OCI-LY3 (cell line): ENCODE measurements around the gene SEC16A.
A peak's percentile ranks its signal among the peaks of the same experiment; 100 is the strongest.

Experiments used
- H2AFZ ChIP-seq: fragments of 200-600, 300-600 bp; shearing (Covaris generic); 2 replicates; pipeline ENCODE4 v1.6.0; 2014; ENCODE audit warnings: antibody characterized with exemption, low read depth, low read length
- H3K27ac ChIP-seq: fragments of 200-600, 300-600 bp; sonication (generic); 2 replicates; pipeline ENCODE4 v1.5.1; 2014; ENCODE audit warnings: mild to moderate bottlenecking, low read length, moderate library complexity, mixed read lengths
- H3K27me3 ChIP-seq: fragments of 200-600, 300-600 bp; sonication (generic); 2 replicates; pipeline ENCODE4 v1.6.1; 2014; ENCODE audit warnings: low read depth, low read length, mixed read lengths
- H3K36me3 ChIP-seq: fragments of 200-600, 300-600 bp; sonication (generic); replicated peaks from 2 replicates; pipeline ENCODE3; 2014; ENCODE audit warnings: low read depth, low read length, mixed read lengths
- H3K4me1 ChIP-seq: fragments of 300-600, 200-600 bp; sonication (generic); 2 replicates; pipeline ENCODE4 v1.6.1; 2014; ENCODE audit warnings: low read length, mixed read lengths
- H3K4me2 ChIP-seq: fragments of 200-600, 300-600 bp; sonication (generic); 2 replicates; pipeline ENCODE4 v1.6.1; 2014; ENCODE audit warnings: low read length, mixed read lengths
- H3K4me3 ChIP-seq: fragments of 300-600, 200-600 bp; sonication (generic); 2 replicates; pipeline ENCODE4 v1.5.1; 2014; ENCODE audit warnings: antibody characterized with exemption, mild to moderate bottlenecking, low read length, moderate library complexity
- H3K79me2 ChIP-seq: fragments of 300-600, 200-600 bp; shearing (Covaris generic); 2 replicates; pipeline ENCODE4 v1.6.1; 2014; ENCODE audit warnings: mild to moderate bottlenecking, low read length, mixed read lengths
- H3K9ac ChIP-seq: fragments of 300-600, 200-600 bp; shearing (Covaris generic); 2 replicates; pipeline ENCODE4 v1.6.0; 2014; ENCODE audit warnings: mild to moderate bottlenecking, low read length, moderate library complexity
- H3K9me3 ChIP-seq: fragments of 200-600, 300-600 bp; shearing (Covaris generic); 2 replicates; pipeline ENCODE4 v1.6.1; 2014; ENCODE audit warnings: low read length, mixed read lengths; ENCODE audit not compliant: insufficient read depth
- H4K20me1 ChIP-seq: fragments of 200-600, 300-600 bp; sonication (generic); 2 replicates; pipeline ENCODE4 v1.6.1; 2016; ENCODE audit warnings: low read length, mixed read lengths; ENCODE audit not compliant: insufficient read depth
- CTCF ChIP-seq: fragments of 200-600, 300-600 bp; sonication (generic); IDR thresholded peaks from 2 replicates; pipeline ENCODE4 v1.5.1; 2014; ENCODE audit warnings: antibody characterized with exemption, low read length, low read depth
- EZH2phosphoT487 ChIP-seq: fragments of 200-600 bp; shearing (Covaris generic); IDR thresholded peaks from 2 replicates; pipeline ENCODE4 v1.6.1; 2018; ENCODE audit warnings: antibody characterized with exemption, mixed run types, low read depth

The SEC16A gene

GRCh38 chr9:136439481-136440408 lies 43.1 kb downstream of the SEC16A start, which contains the start of gene INPP5E:
Gene INPP5E, minus strand, starts transcription at chr9:136439845. Its CDS starts 426 bp downstream, at chr9:136439419.
- peaks cover 45% of the 10 kb centered on the region for H3K79me2 ChIP-seq
- H3K27me3 ChIP-seq, result no peaks in the 10 kb centered on the region
- peak within 1 kb of the TSS; percentile 34 for H3K27ac ChIP-seq
- H2AFZ ChIP-seq, result no peak within 1 kb of the TSS
- H3K4me3 ChIP-seq, result peak within 1 kb of the TSS; percentile 90
- peaks cover 14% of the 10 kb centered on the region for H3K4me1 ChIP-seq
- H3K4me2 ChIP-seq, result peak within 1 kb of the TSS; percentile 87
- peak within 1 kb of the TSS; percentile 84 for H3K9ac ChIP-seq
- TF ChIP-seq EZH2phosphoT487, result no peak
- peak; percentile 45 for TF ChIP-seq CTCF
- H3K36me3 ChIP-seq, result peaks cover 19% of the 10 kb centered on the region
- no peaks in the 10 kb centered on the region for H3K9me3 ChIP-seq
- H4K20me1 ChIP-seq, result peaks cover 27% of the 10 kb centered on the region

- no peaks in the 10 kb centered on the region for H3K27me3 ChIP-seq
- H3K36me3 ChIP-seq, result peaks cover 14% of the 10 kb centered on the region
- peaks cover 14% of the 10 kb centered on the region for H3K4me1 ChIP-seq
- peak overlapping the region; percentile 90 for H3K4me3 ChIP-seq
- no peak overlapping the region for H2AFZ ChIP-seq
- peak overlapping the region; percentile 84 for H3K9ac ChIP-seq
- no peaks in the 10 kb centered on the region for H3K9me3 ChIP-seq
- peaks cover 46% of the 10 kb centered on the region for H3K79me2 ChIP-seq
- peak overlapping the region; percentile 34 for H3K27ac ChIP-seq
- peak overlapping the region; percentile 87 for H3K4me2 ChIP-seq
- TF ChIP-seq EZH2phosphoT487 (no peak), CTCF (no peak)
- H4K20me1 ChIP-seq, result peaks cover 27% of the 10 kb centered on the region
These were observed 44.0 kb downstream of the SEC16A start for GRCh38 chr9:136438548-136439480.

GRCh38 chr9:136437839-136438547 lies 44.8 kb downstream of the SEC16A start:
- Histone ChIP-seq H3K27ac (no peak overlapping the region), H4K20me1 (peaks cover 27% of the 10 kb centered on the region), H3K27me3 (no peaks in the 10 kb centered on the region), H3K4me2 (peak overlapping the region; percentile 87), H3K9me3 (no peaks in the 10 kb centered on the region), H3K9ac (peak overlapping the region; percentile 84), H2AFZ (no peak overlapping the region), H3K79me2 (peaks cover 46% of the 10 kb centered on the region), H3K4me1 (peaks cover 14% of the 10 kb centered on the region), H3K4me3 (peak overlapping the region; percentile 90), H3K36me3 (peaks cover 10% of the 10 kb centered on the region)
- TF ChIP-seq CTCF (no peak), EZH2phosphoT487 (no peak)
